ENCODE data around the gene PHKA2. TPM values are rescaled to one million over a fixed set of nuclear protein-coding genes. Genes with fewer than 3 reads are reported as not detected.

Gene PHKA2
- total and polyA plus RNA-seq, 2 of the 4 experiments (the other 2 are of a cell fraction): 10.0 to 21.5 TPM

- WGBS, 2 experiments (ENCODE audit: extremely low coverage in 2 of 2, insufficient read length in 1 of 2): no CpG with 5 or more reads among the region's 6 CpGs
- no peaks in the 10 kb centered on the region for H3K9me3 ChIP-seq (ENCODE audit: control insufficient read depth, insufficient read depth, low read length)
- no peak overlapping the region for H3K27ac ChIP-seq (ENCODE audit: insufficient read depth, low read length)
- TF ChIP-seq BHLHE40 (IDR thresholded peaks at IDR 0.05; ENCODE audit: low read depth, low read length) (no peak), POLR2A (IDR thresholded peaks at IDR 0.05; ENCODE audit: low read depth, low read length) (no peak), RFX5 (IDR thresholded peaks at IDR 0.05; ENCODE audit: low read depth, low read length) (no peak), RAD21 (IDR thresholded peaks at IDR 0.05; ENCODE audit: low read length) (no peak), MAZ (IDR thresholded peaks at IDR 0.05; ENCODE audit: borderline replicate concordance, low read depth, low read length) (no peak), FOS (IDR thresholded peaks at IDR 0.05; ENCODE audit: low read depth, low read length) (no peak), RCOR1 (IDR thresholded peaks at IDR 0.05; ENCODE audit: insufficient replicate concordance, low read length) (no peak), ELK1 (IDR thresholded peaks at IDR 0.05; ENCODE audit: borderline replicate concordance, low read depth, low read length) (no peak), CHD1 (IDR thresholded peaks at IDR 0.05; ENCODE audit: low read depth, low read length) (no peak), NFE2L2 (IDR thresholded peaks at IDR 0.05; ENCODE audit: low read depth, low read length) (no peak), MXI1 (IDR thresholded peaks at IDR 0.05; ENCODE audit: borderline replicate concordance, low read depth, low read length) (no peak), USF2 (IDR thresholded peaks at IDR 0.05; ENCODE audit: low read depth, low read length) (no peak), CEBPB (IDR thresholded peaks at IDR 0.05; ENCODE audit: low read depth, low read length) (no peak)
- TF ChIP-seq, protein P1, sequence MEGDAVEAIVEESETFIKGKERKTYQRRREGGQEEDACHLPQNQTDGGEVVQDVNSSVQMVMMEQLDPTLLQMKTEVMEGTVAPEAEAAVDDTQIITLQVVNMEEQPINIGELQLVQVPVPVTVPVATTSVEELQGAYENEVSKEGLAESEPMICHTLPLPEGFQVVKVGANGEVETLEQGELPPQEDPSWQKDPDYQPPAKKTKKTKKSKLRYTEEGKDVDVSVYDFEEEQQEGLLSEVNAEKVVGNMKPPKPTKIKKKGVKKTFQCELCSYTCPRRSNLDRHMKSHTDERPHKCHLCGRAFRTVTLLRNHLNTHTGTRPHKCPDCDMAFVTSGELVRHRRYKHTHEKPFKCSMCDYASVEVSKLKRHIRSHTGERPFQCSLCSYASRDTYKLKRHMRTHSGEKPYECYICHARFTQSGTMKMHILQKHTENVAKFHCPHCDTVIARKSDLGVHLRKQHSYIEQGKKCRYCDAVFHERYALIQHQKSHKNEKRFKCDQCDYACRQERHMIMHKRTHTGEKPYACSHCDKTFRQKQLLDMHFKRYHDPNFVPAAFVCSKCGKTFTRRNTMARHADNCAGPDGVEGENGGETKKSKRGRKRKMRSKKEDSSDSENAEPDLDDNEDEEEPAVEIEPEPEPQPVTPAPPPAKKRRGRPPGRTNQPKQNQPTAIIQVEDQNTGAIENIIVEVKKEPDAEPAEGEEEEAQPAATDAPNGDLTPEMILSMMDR (conservative IDR thresholded peaks at IDR 0.05; ENCODE audit: low read depth, low read length): no peak
- H3K56ac ChIP-seq (ENCODE audit: extremely low read depth, insufficient read depth, low read length): no peak overlapping the region
- H2AK5ac ChIP-seq (ENCODE audit: low read depth, low read length): no peak overlapping the region
- POLR2A ChIA-PET (ENCODE audit: unreplicated experiment): no interaction called here
- H3K9ac ChIP-seq (ENCODE audit: low read depth, low read length): no peak overlapping the region
- H2BK5ac ChIP-seq (ENCODE audit: low read depth, low read length, poor library complexity, severe bottlenecking): no peak overlapping the region
- H3K27me3 ChIP-seq (ENCODE audit: control insufficient read depth, insufficient read depth, low read length): no peaks in the 10 kb centered on the region
- H2BK120ac ChIP-seq (ENCODE audit: low read depth, low read length): no peak overlapping the region
- no peak overlapping the region for H2AFZ ChIP-seq (replicated peaks; ENCODE audit: low read length, poor library complexity)
- ATAC-seq (ENCODE audit: low read depth) (no peak), DNase-seq (no peak)
- no peak overlapping the region for H4K8ac ChIP-seq (ENCODE audit: low read depth in 2 of 2, low read length in 2 of 2)
- H3K4me1 ChIP-seq (ENCODE audit: control insufficient read depth, insufficient read depth, low read length): no peaks in the 10 kb centered on the region
- no peaks in the 10 kb centered on the region for H3K79me1 ChIP-seq (ENCODE audit: low read depth in 1 of 2, low read length in 2 of 2)
- H2BK15ac ChIP-seq (ENCODE audit: low read depth, low read length): no peak overlapping the region
- 0 out of 2 replicates have a peak, but pooled peaks cover 4% of the 10 kb centered on the region for H3K36me3 ChIP-seq (ENCODE audit: control insufficient read depth, insufficient read depth, low read length)
- BruUV-seq (replicated peaks): no TSS peak
- no peak overlapping the region for H4K5ac ChIP-seq (ENCODE audit: low read depth, low read length)
- no peak overlapping the region for H3K23ac ChIP-seq (ENCODE audit: low read depth, low read length)
- H2BK20ac ChIP-seq (ENCODE audit: low read depth, low read length): no peak overlapping the region
- H3K4ac ChIP-seq (ENCODE audit: low read depth, low read length): no peak overlapping the region
- no peak overlapping the region for H3K18ac ChIP-seq (ENCODE audit: low read depth, low read length)
- CTCF ChIA-PET: interaction anchor here (0.7 kb wide), 1 partner anchor 407 kb away, joined by 3 read pairs; no protein-coding TSS in a partner anchor
- H4K91ac ChIP-seq (ENCODE audit: insufficient read depth, low read depth, low read length): no peak overlapping the region
- intact Hi-C loops (cut with micrococcal nuclease): no loop called here
- H3K9me1 ChIP-seq (ENCODE audit: insufficient read depth, low read length): no peaks in the 10 kb centered on the region
- H3K14ac ChIP-seq (replicated peaks; ENCODE audit: low read depth, low read length): no peak overlapping the region
- H4K20me1 ChIP-seq (ENCODE audit: insufficient read depth, low read length): no peaks in the 10 kb centered on the region
- dilution Hi-C loops (cut with HindIII; ENCODE audit: low sequenced_read_pairs, unreplicated experiment): no loop called here
- no peak overlapping the region for H3K4me3 ChIP-seq (ENCODE audit: insufficient read depth, low read depth, low read length)
- H2AK9ac ChIP-seq (replicated peaks; ENCODE audit: low read depth, low read length, poor library complexity): no peak overlapping the region
- H3K4me2 ChIP-seq (ENCODE audit: low read depth, low read length): no peak overlapping the region
- in situ Hi-C loops (cut with MboI; ENCODE audit: low sequenced_read_pairs): loop anchor here (10.0 kb wide), 1 partner anchor 530 kb away; no protein-coding TSS in a partner anchor
These were observed 59.3 kb downstream of the PHKA2 start for GRCh38 chrX:18924507-18925088.
